OCI-LY1 (cell line): ENCODE measurements around the gene EMC8.
A peak's percentile ranks its signal among the peaks of the same experiment; 100 is the strongest.

Experiments used
- H2AFZ ChIP-seq: fragments of 200-600 bp; sonication (generic), shearing (Covaris generic); 2 replicates; pipeline ENCODE4 v1.6.0; 2014; ENCODE audit warnings: antibody characterized with exemption, mild to moderate bottlenecking, low read length
- H3F3A ChIP-seq: fragments of 200-600 bp; sonication (generic), shearing (Covaris generic); 2 replicates; pipeline ENCODE4 v1.6.0; 2014; ENCODE audit warnings: mild to moderate bottlenecking, antibody characterized with exemption, low read length, moderate library complexity; ENCODE audit not compliant: insufficient read depth
- H3K27ac ChIP-seq: fragments of 200-600 bp; sonication (generic); 2 replicates; pipeline ENCODE4 v1.5.1; 2014; ENCODE audit warnings: low read length, mixed run types, mild to moderate bottlenecking, low read depth; ENCODE audit not compliant: poor library complexity, severe bottlenecking
- H3K27me3 ChIP-seq: fragments of 200-600 bp; sonication (generic); 2 replicates; pipeline ENCODE4 v1.6.0; 2014; ENCODE audit warnings: antibody characterized with exemption, mild to moderate bottlenecking, low read length, moderate library complexity; ENCODE audit not compliant: insufficient read depth
- H3K36me3 ChIP-seq: fragments of 200-600 bp; sonication (generic); 2 replicates; pipeline ENCODE4 v1.6.1; 2014; ENCODE audit warnings: mild to moderate bottlenecking, antibody characterized with exemption, low read length, moderate library complexity, mixed read lengths; ENCODE audit not compliant: insufficient read depth
- H3K4me1 ChIP-seq: fragments of 200-600 bp; sonication (generic); 2 replicates; pipeline ENCODE4 v1.5.1; 2014; ENCODE audit warnings: mild to moderate bottlenecking, low read length, moderate library complexity; ENCODE audit not compliant: insufficient read depth, severe bottlenecking
- H3K4me2 ChIP-seq: fragments of 200-600 bp; sonication (generic), shearing (Covaris generic); 2 replicates; pipeline ENCODE4 v1.6.1; 2014; ENCODE audit warnings: low read length
- H3K4me3 ChIP-seq: fragments of 200-600 bp; sonication (generic); 2 replicates; pipeline ENCODE4 v1.5.1; 2014; ENCODE audit warnings: low read length, low read depth, mild to moderate bottlenecking, mixed read lengths; ENCODE audit not compliant: poor library complexity, severe bottlenecking
- H3K79me2 ChIP-seq: fragments of 200-600 bp; shearing (Covaris generic); 2 replicates; pipeline ENCODE4 v1.6.1; 2016; ENCODE audit warnings: mixed run types, low read length, mixed read lengths; ENCODE audit not compliant: insufficient read depth
- H3K9ac ChIP-seq: fragments of 200-600 bp; sonication (generic), shearing (Covaris generic); 2 replicates; pipeline ENCODE4 v1.6.1; 2014; ENCODE audit warnings: mild to moderate bottlenecking, low read length, mixed read lengths
- H3K9me2 ChIP-seq: fragments of 200-600 bp; sonication (generic), shearing (Covaris generic); 2 replicates; pipeline ENCODE4 v1.6.1; 2014; ENCODE audit warnings: low read depth, mild to moderate bottlenecking, low read length, mixed read lengths
- H3K9me3 ChIP-seq: fragments of 200-600 bp; shearing (Covaris generic); 2 replicates; pipeline ENCODE4 v1.6.1; 2014; ENCODE audit warnings: low read length, mixed read lengths
- H4K20me1 ChIP-seq: fragments of 200-600 bp; sonication (generic), shearing (Covaris generic); 2 replicates; pipeline ENCODE4 v1.6.0; 2016; ENCODE audit warnings: mild to moderate bottlenecking, low read length; ENCODE audit not compliant: insufficient read depth
- CTCF ChIP-seq: fragments of 200-600 bp; sonication (generic), shearing (Covaris generic); IDR thresholded peaks from 2 replicates; pipeline ENCODE4 v1.5.1; 2017; ENCODE audit warnings: mild to moderate bottlenecking, antibody characterized with exemption, low read length, moderate library complexity, mixed read lengths
- EZH2 ChIP-seq: fragments of 200-600 bp; sonication (generic), shearing (Covaris generic); IDR thresholded peaks from 2 replicates; pipeline ENCODE4 v1.8.0; 2017; ENCODE audit warnings: borderline replicate concordance, mixed run types, mild to moderate bottlenecking, antibody characterized with exemption, low read length, moderate library complexity, mixed read lengths

The EMC8 gene

GRCh38 chr16:85833219-85833920 is 34.0 kb upstream of the EMC8 start:
- H3K9me2 ChIP-seq = no peaks in the 10 kb centered on the region
- no peaks in the 10 kb centered on the region for H3K9me3 ChIP-seq
- H3K4me3 ChIP-seq = no peak overlapping the region
- no peak overlapping the region for H2AFZ ChIP-seq
- H3K36me3 ChIP-seq = no peaks in the 10 kb centered on the region
- H3K4me2 ChIP-seq = no peak overlapping the region; the same call in 1 of the 2 replicates
- no peak for TF ChIP-seq EZH2
- no peak for TF ChIP-seq CTCF
- H3K27ac ChIP-seq = peak overlapping the region; percentile 28
- no peaks in the 10 kb centered on the region; the same call in 1 of the 2 replicates for H3K27me3 ChIP-seq
- H3K9ac ChIP-seq = no peak overlapping the region; the same call in 1 of the 2 replicates
- H3K4me1 ChIP-seq = peaks cover 29% of the 10 kb centered on the region
- H4K20me1 ChIP-seq = no peaks in the 10 kb centered on the region
- no peaks in the 10 kb centered on the region for H3F3A ChIP-seq
- H3K79me2 ChIP-seq = no peaks in the 10 kb centered on the region

GRCh38 chr16:85832570-85833218 is 33.4 kb upstream of the EMC8 start:
- Histone ChIP-seq H3K4me1 (peaks cover 36% of the 10 kb centered on the region), H3F3A (no peaks in the 10 kb centered on the region), H3K36me3 (no peaks in the 10 kb centered on the region), H3K4me2 (peak overlapping the region; percentile 28; the same call in 1 of the 2 replicates), H3K27ac (peak overlapping the region; percentile 28), H3K9me2 (no peaks in the 10 kb centered on the region), H4K20me1 (no peaks in the 10 kb centered on the region), H3K4me3 (no peak overlapping the region), H3K27me3 (no peaks in the 10 kb centered on the region; the same call in 1 of the 2 replicates), H3K9ac (no peak overlapping the region; the same call in 1 of the 2 replicates), H2AFZ (no peak overlapping the region), H3K79me2 (no peaks in the 10 kb centered on the region), H3K9me3 (no peaks in the 10 kb centered on the region)
- TF ChIP-seq CTCF = peak; percentile 26; the same call in 1 of the 2 replicates
- TF ChIP-seq EZH2 = no peak

GRCh38 chr16:85830821-85831220 is 31.5 kb upstream of the EMC8 start:
- no peak overlapping the region for H3K4me2 ChIP-seq
- peaks cover 51% of the 10 kb centered on the region for H3K4me1 ChIP-seq
- H3K79me2 ChIP-seq = no peaks in the 10 kb centered on the region
- no peak overlapping the region for H3K9ac ChIP-seq
- H3K27me3 ChIP-seq = no peaks in the 10 kb centered on the region; the same call in 1 of the 2 replicates
- no peak overlapping the region for H3K27ac ChIP-seq
- no peak overlapping the region for H3K4me3 ChIP-seq
- TF ChIP-seq CTCF (no peak), EZH2 (no peak)
- H3K9me2 ChIP-seq = no peaks in the 10 kb centered on the region
- H3F3A ChIP-seq = no peaks in the 10 kb centered on the region
- H4K20me1 ChIP-seq = no peaks in the 10 kb centered on the region
- no peaks in the 10 kb centered on the region for H3K36me3 ChIP-seq
- no peaks in the 10 kb centered on the region for H3K9me3 ChIP-seq
- H2AFZ ChIP-seq = no peak overlapping the region
